Ovary (tissue), 9 donors: ENCODE results near the gene DENND2A. TPM values are rescaled to one million over a fixed set of nuclear protein-coding genes. Genes with fewer than 3 reads are reported as not detected.

Experiments
- polyA plus RNA-seq, 2 donors: library from polyadenylated mRNA; stranded (reverse); fragments of 200-250 nt in 1 of 2; fragments of 350-450 nt in 1 of 2; fragmentation: Illumina TruSeq in 1 of 2; extraction: RNeasy Lipid Tissue Mini Kit (QIAGEN cat#74804) in 1 of 2; gene quantifications; one replicate each; pipeline ENCODE4 v1.2.3, GENCODE V29; 2013 to 2014
- small RNA-seq: library from RNA; depleted of rRNA; stranded (forward); fragments of <200 nt; gene quantifications from one replicate; pipeline ENCODE3, GENCODE V24; 2016
- total RNA-seq, 7 donors: library from RNA; depleted of rRNA in 2 of 7; stranded (reverse); fragments of >200 nt in 2 of 7; fragmentation: NEBNext Ultra II Directional in 3 of 7; extraction: Animal tissue kit (Norgen Biotek cat#: 25700) in 3 of 7; gene quantifications; one replicate each; pipeline versions ENCODE4 v1.1.0 to v1.2.4, GENCODE V29; 2016 to 2023
- donor health status: DM: no; HTN: no; CAD: no; lungs with moderate emphysema.
- donor health status: DM: no; HTN: no; CAD: no.
- donor health status: Bipolar disorder and iron deficiency.
- donor health status: DM: yes; HTN: yes; CAD: no.
- donor health status: DM: no; HTN: no; CAD: no.
- donor health status: DM: yes; HTN: yes; CAD: no.

Gene DENND2A
- total and polyA plus RNA-seq, 9 donors = 9.8 to 61.8 (median 36.1) TPM

Small RNA genes within 50 kb of the gene (small RNA-seq; reads per million reads assigned to genes)
- gene RF00019 (not detected), gene RN7SL771P (not detected)

Other genes starting within 250 kb of the DENND2A start
- gene SLC37A3, start 242.3 kb downstream of the DENND2A start, total RNA-seq = 10 to 100 TPM; 30.6 to 74.6 (median 41.5) TPM
- 10 to 100 TPM; 30.9 to 38.2 TPM for gene SLC37A3, start 242.3 kb downstream of the DENND2A start, polyA plus RNA-seq
- 1 to 10 TPM in 2 of 7 donors, under 1 TPM in 2, not detected in 3; 0.26 to 3.1 (median 1.2) TPM for gene RAB19, start 236.8 kb downstream of the DENND2A start, total RNA-seq
- not detected for gene RAB19, start 236.8 kb downstream of the DENND2A start, polyA plus RNA-seq
- 10 to 100 TPM; 42.0 to 91.0 (median 73.6) TPM for gene MKRN1, start 161.3 kb downstream of the DENND2A start, total RNA-seq
- gene MKRN1, start 161.3 kb downstream of the DENND2A start, polyA plus RNA-seq = 100 to 1,000 TPM in 1 of 2 donors, 10 to 100 TPM in 1; 60.3 to 124 TPM
- gene ADCK2, start 32.1 kb upstream of the DENND2A start, total RNA-seq = 10 to 100 TPM; 12.0 to 22.5 (median 19.1) TPM
- 10 to 100 TPM; 13.0 to 20.4 TPM for gene ADCK2, start 32.1 kb upstream of the DENND2A start, polyA plus RNA-seq
- gene NDUFB2, start 55.9 kb upstream of the DENND2A start, total RNA-seq = 100 to 1,000 TPM in 6 of 7 donors, 10 to 100 TPM in 1; 79.6 to 172 (median 116) TPM
- 100 to 1,000 TPM; 153 TPM for gene NDUFB2, start 55.9 kb upstream of the DENND2A start, polyA plus RNA-seq